Right lung (tissue), 5 donors: ENCODE results near the gene PSME3IP1. TPM values are rescaled to one million over a fixed set of nuclear protein-coding genes. Genes with fewer than 3 reads are reported as not detected.

ENCODE experiments used
- DNase-seq, 2 donors: peaks; one replicate each; pipeline ENCODE4 v3.0.0-alpha.2; 2013
- polyA plus RNA-seq, 5 donors: library from polyadenylated mRNA; unstranded; fragments of 120-200 nt; gene quantifications; one replicate each; pipeline versions ENCODE4 v1.2.1 to v1.2.3, GENCODE V29; 2013; ENCODE audit warnings: inconsistent platforms in 1 of 5, low replicate concordance in 1 of 5; ENCODE audit not compliant: insufficient read length in 5 of 5, insufficient read depth in 1 of 5

The PSME3IP1 gene
- polyA plus RNA-seq, 5 donors, result 94.0 to 123 (median 115) TPM

- no peak for DNase-seq
These were observed 9.9 kb downstream of the PSME3IP1 start for GRCh38 chr16:57175896-57176295.

GRCh38 chr16:57172721-57173290, 13.0 kb downstream of the PSME3IP1 start:
- no peak for DNase-seq

- DNase-seq, result no peak
These were observed 16.5 kb downstream of the PSME3IP1 start for GRCh38 chr16:57169327-57169726.

GRCh38 chr16:57167953-57168352, 17.9 kb downstream of the PSME3IP1 start:
- DNase-seq, result peak; percentile 40 to 49

DNA sequence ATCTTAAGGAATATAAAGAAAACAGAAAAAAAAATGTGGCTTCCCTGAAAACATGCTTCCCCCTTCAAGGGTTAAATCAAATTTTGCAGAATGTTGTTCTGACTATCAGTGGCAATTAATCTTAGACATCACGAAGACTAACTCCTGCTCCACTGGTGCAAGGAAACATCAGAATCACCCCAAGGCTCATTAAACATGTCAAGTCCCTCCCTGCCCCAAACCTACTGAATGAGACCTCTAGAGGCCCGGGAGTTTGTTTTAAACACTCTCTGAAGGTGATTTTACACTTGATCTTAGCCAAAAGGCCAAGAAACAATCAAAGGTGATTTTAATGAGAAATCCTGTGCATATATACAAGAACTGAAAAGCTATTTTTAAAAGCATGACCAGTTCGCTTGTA, 18.3 kb downstream of the PSME3IP1 start:
- DNase-seq, result no peak

DNA sequence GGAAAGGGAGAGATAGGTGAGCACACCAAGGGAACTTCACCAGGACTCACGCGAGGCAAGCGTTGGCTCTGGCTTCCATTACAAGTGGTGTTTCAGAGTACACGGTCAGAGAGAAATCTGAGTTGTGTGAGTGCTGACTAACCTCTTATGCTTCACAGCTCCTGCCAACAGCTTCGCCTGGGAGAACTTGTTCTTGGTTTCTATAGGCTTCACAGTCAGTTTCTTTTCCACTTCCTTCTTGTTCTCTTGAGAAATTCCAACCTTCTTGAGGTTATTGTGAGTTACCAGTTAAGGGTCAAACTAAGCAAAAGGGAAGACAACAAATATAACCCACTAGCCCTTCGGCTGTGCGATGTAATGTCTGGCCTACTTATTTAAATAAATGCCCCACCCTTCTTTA, 18.9 kb downstream of the PSME3IP1 start:
- DNase-seq, result peak in 1 of 2 donors; percentile 49

DNA sequence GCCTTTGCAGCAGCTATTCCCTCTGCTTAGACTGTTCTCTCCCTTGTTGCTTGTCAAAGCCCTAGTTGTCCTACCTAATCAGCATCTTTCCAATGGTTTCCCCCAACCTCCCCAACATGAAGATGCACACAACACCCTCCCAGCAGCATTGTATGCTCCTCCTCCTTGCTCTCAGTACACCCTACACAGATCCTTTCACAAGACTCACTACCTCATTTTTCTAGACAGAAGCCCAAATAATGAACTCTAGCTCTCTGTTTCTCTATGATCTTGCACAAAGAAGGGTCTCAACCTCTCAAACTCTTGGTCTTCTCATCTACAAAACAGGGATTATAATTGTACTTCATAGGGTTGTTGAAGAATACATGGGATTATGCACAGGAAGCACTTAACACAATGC, 19.4 kb downstream of the PSME3IP1 start:
- no peak for DNase-seq

DNA sequence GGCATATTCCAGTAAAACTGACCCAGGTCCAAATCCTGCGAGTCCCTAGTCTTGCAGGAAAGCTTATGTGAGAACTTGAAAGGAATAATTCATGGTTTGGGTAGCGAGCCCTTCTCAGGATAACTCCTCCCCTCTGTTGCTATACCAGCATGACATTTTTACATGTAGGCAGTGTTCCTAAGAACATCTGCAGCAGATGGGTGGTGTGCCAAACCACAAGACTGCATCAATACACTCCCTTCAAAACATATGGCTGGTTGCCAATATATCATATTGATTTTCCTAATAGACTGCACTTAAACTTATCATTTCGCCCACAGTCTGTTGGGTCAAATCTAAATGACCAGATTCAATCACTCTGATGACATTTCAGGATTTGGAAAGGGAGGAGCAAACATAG, 19.9 kb downstream of the PSME3IP1 start:
- no peak for DNase-seq

DNA sequence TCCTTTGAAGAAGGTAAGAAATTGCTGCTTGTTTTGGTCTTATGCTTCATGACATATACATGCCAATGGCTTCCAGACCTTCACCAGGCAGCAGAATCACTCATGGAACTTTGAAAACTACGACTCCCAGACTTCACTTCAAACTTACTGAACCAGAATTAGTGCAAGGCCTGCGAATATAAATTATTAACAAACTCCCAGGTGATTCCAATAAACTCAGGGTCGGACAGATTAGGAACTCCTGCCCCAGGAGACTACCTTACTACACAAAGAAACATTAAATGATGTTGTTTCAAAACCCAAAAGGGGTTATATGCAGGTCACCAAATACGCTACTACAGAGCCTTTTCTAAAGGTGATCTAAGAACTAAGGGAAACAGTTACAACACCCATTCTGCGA, 20.4 kb downstream of the PSME3IP1 start:
- no peak for DNase-seq

DNA sequence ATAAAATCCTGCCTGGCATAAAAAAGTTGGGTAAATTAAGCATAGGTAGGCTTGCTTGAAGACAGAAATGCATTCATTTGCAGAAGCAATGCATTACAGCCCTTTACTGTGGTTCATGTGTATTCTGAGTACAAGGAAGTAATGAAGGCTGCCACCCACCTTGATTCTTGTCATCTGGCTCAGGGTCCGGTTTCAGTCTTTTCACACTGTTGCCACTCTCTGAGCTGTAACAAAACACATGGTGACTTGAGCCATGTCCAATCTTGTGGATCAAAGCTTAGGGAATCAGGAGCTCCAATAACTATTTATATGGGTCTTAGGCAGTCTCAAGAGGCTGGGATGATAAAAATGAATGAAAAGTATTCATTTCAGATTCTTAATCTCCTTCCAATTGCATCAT, 22.0 kb downstream of the PSME3IP1 start:
- no peak for DNase-seq

DNA sequence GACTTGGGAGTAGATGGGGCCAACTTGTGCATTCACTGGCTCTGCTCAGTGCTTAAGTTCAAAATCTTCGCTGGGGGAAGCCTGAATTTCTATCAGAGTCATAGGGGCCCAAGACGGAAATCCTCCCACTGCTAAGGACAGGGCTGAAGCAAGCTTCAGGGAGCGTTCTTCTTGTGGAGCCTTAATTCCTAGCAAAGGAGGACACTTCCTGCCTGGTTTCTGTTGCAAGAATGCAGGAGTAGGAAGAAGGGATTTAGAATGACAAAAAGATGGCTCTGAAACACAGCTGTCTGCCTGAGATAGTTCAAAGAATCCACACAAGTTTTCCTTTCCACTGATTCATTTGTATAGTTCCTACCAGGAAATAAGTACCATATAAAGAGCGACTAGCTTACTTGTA, 26.4 kb downstream of the PSME3IP1 start:
- no peak for DNase-seq

DNA sequence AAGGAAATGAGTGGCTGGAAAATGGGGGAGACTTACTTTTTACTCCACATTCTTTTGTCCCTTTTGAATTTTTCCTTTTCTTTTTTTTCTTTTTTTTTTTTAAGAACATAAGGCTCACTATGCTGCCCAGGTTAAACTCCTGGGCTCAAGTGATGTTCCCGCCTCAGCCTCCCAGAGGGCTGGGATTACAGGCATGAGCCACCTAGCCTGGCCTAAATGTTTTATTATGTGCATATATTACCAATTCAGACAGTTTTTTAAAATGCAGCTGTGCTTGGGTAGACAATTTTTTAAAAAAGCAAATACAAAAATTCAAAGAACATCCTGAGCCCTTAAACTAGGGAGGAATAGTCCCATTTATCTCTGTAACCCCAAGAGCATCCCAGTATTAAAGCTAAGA, 28.3 kb downstream of the PSME3IP1 start:
- DNase-seq, result no peak

GRCh38 chr16:57156351-57156703, 29.5 kb downstream of the PSME3IP1 start:
- no peak for DNase-seq

DNA sequence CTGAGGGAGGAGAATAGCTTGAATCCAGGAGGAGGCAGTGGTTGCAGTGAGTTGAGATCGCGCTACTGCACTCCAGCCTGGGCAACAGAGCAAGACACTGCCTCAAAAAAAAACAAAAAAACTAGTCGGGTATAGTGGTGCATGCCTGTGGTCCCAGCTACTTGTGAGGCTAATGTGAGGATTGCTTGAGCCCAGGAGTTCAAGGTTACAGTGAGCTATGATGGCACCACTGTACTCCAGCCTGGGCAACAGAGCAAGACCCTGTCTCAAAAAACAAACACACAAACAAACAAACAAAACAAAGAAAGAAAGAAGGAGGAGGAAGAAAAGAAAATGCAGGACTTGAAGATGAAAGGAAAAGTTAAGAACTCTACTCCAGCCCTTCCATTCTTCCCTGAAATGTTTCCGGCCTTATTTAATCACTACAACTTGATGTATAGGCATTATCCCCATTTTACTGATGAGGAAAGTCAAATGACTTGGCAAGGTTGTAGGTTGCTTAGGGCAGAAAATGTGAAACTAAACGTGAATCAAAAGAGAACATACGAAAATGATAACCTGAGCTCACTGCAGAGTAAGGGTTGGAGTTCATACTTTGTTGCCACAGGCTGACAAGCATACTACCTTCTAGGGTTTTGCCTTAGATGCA, 30.0 kb downstream of the PSME3IP1 start:
- DNase-seq, result no peak

DNA sequence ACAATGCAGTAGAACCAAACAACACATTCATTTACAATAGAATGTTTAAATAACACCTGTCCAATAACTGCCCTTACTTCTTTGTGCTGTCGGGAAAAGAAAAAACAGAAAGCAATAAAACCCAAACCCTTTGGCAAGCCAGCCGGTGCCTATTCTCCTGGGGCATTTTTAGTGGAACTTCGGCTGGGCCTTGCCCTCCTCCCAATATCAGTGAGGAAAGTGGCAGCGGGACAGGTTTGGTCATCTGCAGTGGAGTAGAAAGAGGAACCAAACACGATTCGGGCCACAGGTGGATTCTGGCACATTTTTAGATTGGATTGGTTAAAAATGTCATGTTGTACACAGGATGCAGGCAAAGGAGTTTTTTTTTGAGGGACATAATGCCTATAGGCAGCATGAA, 32.0 kb downstream of the PSME3IP1 start:
- DNase-seq, result no peak

DNA sequence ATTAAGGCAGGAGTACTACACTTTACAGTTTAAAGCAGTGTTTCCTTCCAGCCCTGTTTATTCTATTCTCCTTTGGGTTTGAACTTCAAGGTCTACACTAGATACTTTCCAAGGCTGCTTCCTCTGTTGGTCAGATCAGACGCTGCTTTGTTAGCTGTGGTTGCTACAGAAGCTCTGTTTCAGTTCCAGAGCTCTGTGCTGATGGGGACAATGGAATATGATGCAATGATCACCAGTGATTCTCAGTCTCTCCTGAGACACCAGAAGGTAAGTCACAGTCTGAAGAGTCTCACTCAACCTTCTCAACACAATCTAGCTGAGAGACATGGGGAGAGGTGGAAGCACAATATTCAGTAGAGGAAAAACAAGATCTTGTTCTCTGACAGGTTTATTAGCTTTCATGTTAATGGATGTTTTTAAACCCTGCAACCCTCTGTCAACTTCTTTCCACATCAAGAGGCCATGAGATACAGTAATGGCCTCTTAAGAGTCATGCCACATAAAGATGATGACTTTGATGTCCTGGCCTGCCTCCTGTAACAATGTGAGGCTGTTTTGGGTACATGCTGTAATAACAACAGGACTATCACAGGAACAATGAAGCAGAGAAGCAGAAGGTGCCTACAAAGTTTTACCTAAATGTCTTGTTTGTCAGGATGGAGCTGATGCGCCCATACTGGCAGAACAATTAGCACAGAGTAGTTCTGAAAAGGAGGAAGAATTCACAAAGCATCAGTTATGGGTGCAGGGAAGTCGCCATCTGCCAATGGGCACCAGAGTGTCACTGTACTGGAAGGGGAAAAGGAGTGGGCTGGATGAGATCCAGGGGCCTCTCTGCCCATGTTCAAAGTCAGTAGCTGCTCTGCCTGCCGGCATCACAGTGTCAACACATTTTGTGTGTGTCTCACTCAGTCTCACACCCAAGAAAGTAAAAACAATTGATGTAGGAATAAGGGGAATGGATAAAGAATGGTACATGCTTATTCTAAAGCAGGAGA, 33.4 kb downstream of the PSME3IP1 start:
- DNase-seq, result no peak

- DNase-seq, result no peak
These were observed 34.5 kb downstream of the PSME3IP1 start for GRCh38 chr16:57151369-57151768.

GRCh38 chr16:57150682-57151330, 35.0 kb downstream of the PSME3IP1 start:
- no peak for DNase-seq

GRCh38 chr16:57149391-57149790, 36.4 kb downstream of the PSME3IP1 start:
- no peak for DNase-seq

DNA sequence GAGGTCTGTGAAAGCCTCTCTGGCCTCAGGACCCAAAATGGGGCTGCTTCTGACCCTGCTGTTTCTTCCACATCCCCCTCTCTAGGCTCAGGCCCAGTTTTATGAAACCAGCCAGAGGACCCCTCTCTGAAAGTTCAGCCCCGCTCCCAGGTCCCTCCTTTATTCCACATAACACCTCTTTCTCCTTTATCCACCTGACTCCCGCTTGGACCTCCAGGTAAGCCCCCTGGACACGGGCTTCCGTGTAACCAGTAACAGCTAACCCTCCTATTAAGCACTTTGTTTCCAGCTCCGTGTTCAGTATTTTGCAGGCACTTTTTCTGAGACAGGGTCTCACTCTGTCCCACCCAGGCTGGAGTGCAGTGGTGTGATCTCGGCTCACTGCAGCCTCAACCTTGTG, 37.4 kb downstream of the PSME3IP1 start:
- no peak for DNase-seq

DNA sequence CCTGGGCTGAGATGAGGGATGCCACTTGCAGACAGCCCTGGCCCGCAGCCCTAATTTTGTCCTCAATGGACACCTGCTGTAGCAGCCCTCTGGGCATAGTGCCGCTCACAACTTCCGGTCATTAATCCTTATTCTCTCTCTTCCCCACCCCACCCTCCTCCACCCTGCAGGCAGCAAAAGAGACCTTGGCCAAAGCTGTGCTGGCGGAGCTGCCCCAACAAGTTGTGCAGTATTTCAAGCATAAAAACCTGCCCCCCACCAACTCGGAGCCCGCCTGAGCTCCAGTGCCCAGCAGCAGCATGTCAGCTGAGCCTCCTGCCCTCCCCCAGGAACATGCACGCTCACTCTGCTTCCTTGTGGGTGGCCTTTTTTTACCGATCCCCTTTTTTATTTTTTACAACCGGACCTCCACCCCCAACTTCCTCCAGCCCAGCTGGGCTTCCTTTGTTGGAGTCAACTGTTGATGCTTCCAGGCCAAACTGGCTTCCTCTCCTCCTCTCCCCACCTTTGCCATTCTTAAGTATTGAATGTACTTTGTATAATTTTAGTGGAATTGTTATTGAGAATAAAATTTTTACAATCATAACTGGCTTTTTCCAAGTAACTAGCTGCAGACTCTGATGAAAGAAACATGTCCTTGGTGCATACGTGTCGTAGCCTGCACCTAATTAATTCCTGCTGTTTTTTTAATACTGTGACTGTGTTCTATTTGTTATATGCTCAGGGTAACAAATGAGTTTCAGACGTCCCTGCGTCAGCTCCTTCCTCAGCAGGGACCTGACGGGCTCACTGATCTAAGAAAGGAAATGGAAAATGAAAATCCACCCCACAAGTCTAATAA, 38.2 kb downstream of the PSME3IP1 start:
- peak in 1 of 2 donors; percentile 31 for DNase-seq
